HG02798 (cell line): ENCODE results near the gene JSRP1.

Source experiments
- ATAC-seq: cut with Tn5 transposase; IDR thresholded peaks from one replicate; pipeline ENCODE4 v1.9.1; 2021; ENCODE audit warnings: mild to moderate bottlenecking; ENCODE audit not compliant: unreplicated experiment, poor library complexity

Gene JSRP1, protein sequence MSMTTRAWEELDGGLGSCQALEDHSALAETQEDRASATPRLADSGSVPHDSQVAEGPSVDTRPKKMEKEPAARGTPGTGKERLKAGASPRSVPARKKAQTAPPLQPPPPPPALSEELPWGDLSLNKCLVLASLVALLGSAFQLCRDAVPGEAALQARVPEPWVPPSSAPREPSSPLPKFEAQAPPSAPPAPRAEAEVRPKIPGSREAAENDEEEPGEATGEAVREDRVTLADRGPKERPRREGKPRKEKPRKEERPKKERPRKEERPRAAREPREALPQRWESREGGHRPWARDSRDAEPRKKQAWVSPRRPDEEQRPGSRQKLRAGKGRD

DNA sequence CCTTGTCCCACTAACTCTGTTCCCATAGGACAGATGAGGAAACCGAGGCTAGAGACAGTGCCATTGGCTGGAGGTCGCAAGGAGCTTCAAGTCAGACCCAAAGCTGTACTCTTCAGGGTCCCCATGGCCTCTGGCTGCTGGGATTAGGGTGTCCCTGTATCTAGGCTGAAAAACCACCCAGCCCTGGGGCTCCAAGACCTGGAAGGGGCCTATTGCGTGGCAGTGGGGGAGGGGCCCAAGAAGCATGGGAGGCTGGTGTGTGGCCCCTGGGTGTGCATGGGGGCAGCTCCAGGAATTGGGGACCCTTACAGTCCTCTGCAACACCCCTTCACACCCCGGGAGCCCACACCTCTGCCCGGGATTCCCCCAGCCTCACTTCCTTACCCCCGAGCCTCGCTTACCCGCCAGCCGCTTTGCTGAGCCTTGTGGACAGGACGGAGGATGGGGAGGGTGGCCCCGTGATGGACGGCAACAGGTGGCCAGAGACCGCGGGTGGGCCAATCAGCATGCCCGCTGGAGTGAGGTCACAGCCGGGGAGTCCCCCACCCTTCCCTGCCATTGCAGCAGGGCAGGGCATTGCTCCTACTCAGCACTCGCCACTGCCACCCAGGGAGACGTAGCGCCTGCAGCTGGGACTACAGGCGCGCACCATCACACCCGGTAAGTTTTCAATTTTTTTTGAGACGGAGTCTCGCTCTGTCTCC is at the start of gene JSRP1:
Gene JSRP1, minus strand, starts transcription at position 436 of the 704 bp plus-strand sequence. CDS start 1,103 bp downstream, outside the sequence.
- no peak for ATAC-seq

DNA sequence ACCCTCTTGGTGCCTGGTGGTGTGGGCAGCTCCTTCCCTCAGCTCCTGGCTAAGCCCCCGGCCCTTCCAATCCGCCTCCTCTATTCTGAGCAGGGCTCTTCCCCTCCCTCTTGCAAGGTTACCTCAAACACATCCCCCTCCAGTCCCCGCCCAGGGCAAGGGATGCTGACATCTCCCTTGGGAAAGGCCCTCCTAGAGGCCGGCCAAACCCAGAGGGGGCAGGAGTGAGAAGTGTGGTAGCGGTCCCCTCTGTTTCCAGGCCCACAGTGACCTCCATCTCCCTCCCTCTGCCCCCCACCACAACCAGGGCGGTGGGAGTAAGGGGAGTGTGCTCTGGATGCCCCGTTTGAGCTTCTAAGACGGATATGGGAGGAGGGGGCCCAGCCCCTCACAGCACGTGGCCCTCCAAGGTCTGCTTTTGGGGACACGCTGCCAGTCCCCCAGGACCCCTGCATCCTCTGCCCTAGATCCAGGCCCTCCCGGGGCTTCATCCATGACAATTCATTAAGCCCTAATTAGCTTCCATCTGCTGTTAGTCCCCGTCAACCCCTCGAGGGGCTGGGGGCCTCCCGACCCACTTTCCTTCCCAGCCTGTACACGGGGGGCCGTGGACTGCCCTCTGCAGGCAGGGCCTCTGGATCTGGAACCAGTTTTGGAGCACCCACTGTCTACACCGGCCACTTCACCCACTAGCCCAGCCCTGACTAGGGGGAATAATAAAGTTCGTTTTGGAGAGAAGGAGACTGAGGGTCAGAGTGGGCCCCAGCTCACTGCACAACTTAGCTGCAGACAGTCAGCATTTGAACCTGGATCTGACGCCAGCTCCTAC is 49.4 kb upstream of the JSRP1 start:
- no peak for ATAC-seq

DNA sequence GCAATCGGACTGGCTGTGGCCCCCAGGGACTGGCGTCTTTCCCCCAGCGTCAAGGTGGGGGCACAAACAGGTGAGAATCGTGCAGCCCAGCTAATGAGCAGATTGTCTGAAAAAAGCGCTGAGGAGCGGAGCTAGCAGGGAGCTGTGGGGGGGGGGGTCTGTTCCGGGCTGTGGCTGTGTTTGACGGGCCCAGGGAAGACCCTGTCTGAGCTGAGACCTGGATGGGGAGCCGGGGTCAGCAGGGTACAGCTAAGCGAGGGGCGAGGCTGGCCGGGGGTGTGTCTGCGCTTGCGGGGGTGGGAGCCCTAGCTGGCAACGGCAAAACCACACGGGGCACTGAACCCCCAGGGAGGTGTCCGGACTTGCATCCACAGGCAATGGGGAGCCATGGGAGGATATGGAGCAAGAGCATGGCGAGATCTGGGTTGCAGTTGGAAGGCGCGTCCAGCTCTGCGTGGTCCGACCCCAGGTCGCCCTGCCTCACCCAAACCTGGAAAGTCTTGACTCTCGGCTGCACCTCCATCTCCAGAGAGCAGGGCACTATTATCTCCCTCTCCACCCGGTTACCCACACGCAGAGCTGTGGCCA is 47.1 kb upstream of the JSRP1 start:
- ATAC-seq = no peak

- no peak for ATAC-seq
These were observed 46.3 kb upstream of the JSRP1 start for GRCh38 chr19:2302319-2303210.

GRCh38 chr19:2300533-2300932 is 44.3 kb upstream of the JSRP1 start:
- ATAC-seq = no peak

GRCh38 chr19:2296141-2296540 is 39.9 kb upstream of the JSRP1 start:
- ATAC-seq = no peak

DNA sequence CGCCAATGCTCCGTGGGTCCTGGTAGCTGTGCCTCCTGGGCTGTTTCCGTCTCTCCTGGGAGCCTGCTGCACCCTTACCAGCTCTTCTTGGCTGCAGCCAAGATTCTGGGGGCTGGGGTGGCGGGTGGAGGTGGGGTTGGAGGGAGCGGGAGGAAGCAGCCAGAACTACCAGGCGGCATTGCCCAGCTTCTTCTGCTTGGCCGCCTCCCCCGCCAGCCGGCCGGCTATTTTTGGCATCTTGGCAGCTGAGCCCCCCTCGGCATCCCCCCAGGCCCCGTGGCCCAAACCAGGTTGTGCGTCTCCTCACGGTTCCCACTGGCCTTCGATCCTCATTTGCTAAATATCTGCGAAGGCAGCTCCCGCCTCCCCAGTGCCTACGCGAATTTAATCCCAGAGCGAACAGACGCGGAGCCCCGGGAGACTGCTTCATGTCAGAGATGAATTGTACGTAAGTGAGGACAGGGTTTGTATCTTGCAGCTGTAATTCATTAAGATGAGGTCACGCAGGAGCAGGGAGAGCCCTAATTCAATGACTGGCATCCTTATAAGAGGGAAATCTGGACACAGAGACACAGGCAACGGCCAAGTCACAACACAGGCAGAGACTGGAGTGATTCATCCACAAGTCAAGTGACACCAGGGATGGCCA is 38.6 kb upstream of the JSRP1 start:
- ATAC-seq = no peak

- ATAC-seq = no peak
These were observed 35.1 kb upstream of the JSRP1 start for GRCh38 chr19:2291185-2291751.

DNA sequence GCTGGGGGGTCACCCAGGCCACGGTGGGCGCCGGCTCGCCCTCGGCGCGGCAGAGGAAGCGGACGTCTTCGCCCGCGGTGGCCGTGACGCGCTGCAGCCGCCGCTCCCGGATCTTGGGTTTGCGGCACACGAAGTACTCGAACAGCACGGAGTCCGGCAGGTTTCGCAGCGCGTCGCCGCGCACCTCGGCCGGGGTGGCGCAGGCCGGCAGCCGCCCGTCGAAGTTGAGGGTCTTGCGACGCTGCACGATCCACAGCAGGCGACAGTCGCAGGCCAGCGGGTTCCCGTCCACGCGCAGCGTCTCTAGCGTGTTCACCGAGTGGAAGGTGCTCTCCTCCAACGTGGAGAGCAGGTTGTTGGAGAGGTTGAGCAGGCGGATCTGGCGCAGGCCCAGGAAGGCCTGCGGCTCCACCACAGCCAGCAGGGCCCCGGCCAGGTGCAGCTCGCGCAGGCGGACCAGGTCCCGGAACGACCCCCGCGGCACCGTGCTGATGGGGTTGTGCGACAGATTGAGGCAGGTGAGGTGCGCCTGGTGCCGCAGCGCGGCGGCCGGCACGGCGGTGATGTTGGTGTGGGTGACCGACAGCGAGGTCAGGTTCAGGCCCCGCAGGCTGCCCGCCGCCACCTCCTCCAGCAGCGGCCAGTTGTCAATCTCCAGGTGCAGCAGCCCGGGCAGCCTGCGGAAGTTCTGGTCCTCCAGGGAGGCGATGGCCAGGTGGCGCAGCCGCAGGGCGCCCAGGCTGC is 34.4 kb upstream of the JSRP1 start:
- no peak for ATAC-seq

- no peak for ATAC-seq
These were observed 33.7 kb upstream of the JSRP1 start for GRCh38 chr19:2289714-2290435.

GRCh38 chr19:2288818-2289713 is 32.8 kb upstream of the JSRP1 start:
- no peak for ATAC-seq

DNA sequence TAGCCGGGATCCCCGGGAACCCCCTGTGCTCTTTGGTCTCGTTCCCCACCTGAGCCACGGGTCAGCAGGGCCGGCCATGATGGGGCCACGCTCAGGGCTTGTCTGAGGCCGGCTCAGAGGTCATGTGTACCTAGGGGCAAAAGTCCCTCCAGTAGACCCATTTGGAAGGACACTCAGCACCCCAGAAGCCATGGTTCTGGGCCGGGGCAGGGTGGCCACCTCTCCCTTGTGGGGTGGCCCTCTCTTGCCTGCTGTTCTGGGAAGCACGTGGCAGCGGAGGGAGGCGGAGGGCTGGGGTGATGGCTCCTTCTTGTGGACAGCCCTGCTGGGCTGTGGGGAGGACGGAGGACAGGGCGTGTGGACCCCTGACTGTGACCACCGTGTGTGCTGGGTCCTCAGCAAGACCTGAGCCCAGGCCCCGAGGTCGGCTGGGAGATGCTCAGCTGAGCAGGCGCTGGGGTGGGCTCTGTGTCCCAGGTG is 32.2 kb upstream of the JSRP1 start:
- no peak for ATAC-seq

- no peak for ATAC-seq
These were observed 31.5 kb upstream of the JSRP1 start for GRCh38 chr19:2287585-2288337.

GRCh38 chr19:2286402-2287140 is 30.4 kb upstream of the JSRP1 start:
- ATAC-seq = no peak
